CD14-positive monocyte (primary cell): ENCODE results near the gene COL4A4. TPM values are rescaled to one million over a fixed set of nuclear protein-coding genes. Genes with fewer than 3 reads are reported as not detected.

Experiments used
- DNase-seq, 3 donors: peaks; one replicate each; pipeline ENCODE4 v3.0.0-alpha.2; 2011 to 2022
- H2AFZ ChIP-seq: 2 replicates; pipeline ENCODE4 v1.6.0; 2012; ENCODE audit warnings: mild to moderate bottlenecking, low read depth, low read length, inconsistent platforms; ENCODE audit not compliant: insufficient read depth, poor library complexity, severe bottlenecking
- H3K27ac ChIP-seq, 2 donors: 1 replicate in 1 of 2; 2 replicates in 1 of 2; pipeline ENCODE4 v1.5.1; 2012 to 2013; ENCODE audit warnings: low read length in 2 of 2, control low read depth in 1 of 2, inconsistent platforms in 1 of 2, low read depth in 1 of 2, mild to moderate bottlenecking in 1 of 2
- H3K27me3 ChIP-seq, 2 donors: one replicate each; pipeline versions ENCODE4 v1.6.0 to v1.6.1; 2011 to 2013; ENCODE audit warnings: low read length in 2 of 2; ENCODE audit not compliant: control insufficient read depth in 2 of 2, insufficient read depth in 2 of 2
- H3K36me3 ChIP-seq, 2 donors: replicated peaks in 1 of 2; 1 replicate in 1 of 2; 2 replicates in 1 of 2; pipeline versions ENCODE4 v1.5.1 to v1.6.1; 2012 to 2013; ENCODE audit warnings: low read length in 2 of 2, control low read depth in 1 of 2, inconsistent platforms in 1 of 2, mild to moderate bottlenecking in 1 of 2; ENCODE audit not compliant: insufficient read depth in 2 of 2, control insufficient read depth in 1 of 2
- H3K4me1 ChIP-seq, 2 donors: 1 replicate in 1 of 2; 2 replicates in 1 of 2; pipeline versions ENCODE4 v1.5.1 to v1.6.1; 2012 to 2013; ENCODE audit warnings: low read length in 2 of 2, control low read depth in 1 of 2, inconsistent platforms in 1 of 2, mild to moderate bottlenecking in 1 of 2, moderate library complexity in 1 of 2; ENCODE audit not compliant: insufficient read depth in 2 of 2, control insufficient read depth in 1 of 2
- H3K4me2 ChIP-seq: replicated peaks from 2 replicates; pipeline ENCODE3; 2012; ENCODE audit warnings: low read length, moderate library complexity, mild to moderate bottlenecking; ENCODE audit not compliant: poor library complexity, severe bottlenecking; ENCODE audit errors: extremely low read depth
- H3K4me3 ChIP-seq, 3 experiments: fragments of 200-600 bp in 1 of 3; sonication (generic) in 1 of 3; replicated peaks in 1 of 3; 1 replicate in 2 of 3; 2 replicates in 1 of 3; pipeline ENCODE4 v1.5.1; 2011 to 2013; ENCODE audit warnings: low read length in 3 of 3, mild to moderate bottlenecking in 3 of 3, control low read depth in 2 of 3, low read depth in 2 of 3, inconsistent platforms in 1 of 3, moderate library complexity in 1 of 3
- H3K79me2 ChIP-seq: 2 replicates; pipeline ENCODE4 v1.6.0; 2012; ENCODE audit warnings: mild to moderate bottlenecking, control low read depth, inconsistent platforms, low read length, moderate library complexity; ENCODE audit not compliant: insufficient read depth
- H3K9ac ChIP-seq: 2 replicates; pipeline ENCODE4 v1.6.0; 2017; ENCODE audit warnings: low read length, mild to moderate bottlenecking; ENCODE audit not compliant: insufficient read depth, poor library complexity, severe bottlenecking
- H3K9me3 ChIP-seq, 2 donors: replicated peaks in 1 of 2; 1 replicate in 1 of 2; 2 replicates in 1 of 2; pipeline versions ENCODE4 v1.5.1 to v1.6.1; 2012 to 2013; ENCODE audit warnings: low read length in 2 of 2, control low read depth in 1 of 2; ENCODE audit not compliant: control insufficient read depth in 1 of 2, insufficient read depth in 1 of 2
- H4K20me1 ChIP-seq: 2 replicates; pipeline ENCODE4 v1.6.0; 2012; ENCODE audit warnings: mild to moderate bottlenecking, low read length, control low read depth, moderate library complexity; ENCODE audit not compliant: insufficient read depth
- H3K27ac Mint-ChIP-seq, 7 donors: one replicate each; pipeline ENCODE4 v1.8.0; 2020; ENCODE audit warnings: mild to moderate bottlenecking in 7 of 7, mixed read lengths in 7 of 7, moderate library complexity in 6 of 7, inconsistent platforms in 2 of 7
- H3K27me3 Mint-ChIP-seq, 3 donors: one replicate each; pipeline ENCODE4 v1.8.0; 2021 to 2022; ENCODE audit warnings: low read depth in 3 of 3, mild to moderate bottlenecking in 3 of 3, mixed read lengths in 3 of 3, moderate library complexity in 3 of 3, inconsistent platforms in 1 of 3
- H3K36me3 Mint-ChIP-seq, 2 donors: one replicate each; pipeline ENCODE4 v1.8.0; 2020; ENCODE audit warnings: mixed read lengths in 2 of 2, inconsistent platforms in 1 of 2, mild to moderate bottlenecking in 1 of 2
- H3K4me1 Mint-ChIP-seq: one replicate; pipeline ENCODE4 v1.8.0; 2020; ENCODE audit warnings: mild to moderate bottlenecking, mixed read lengths
- H3K4me3 Mint-ChIP-seq, 2 donors: one replicate each; pipeline ENCODE4 v1.8.0; 2020; ENCODE audit warnings: mild to moderate bottlenecking in 2 of 2, mixed read lengths in 2 of 2, moderate library complexity in 1 of 2
- H3K9me3 Mint-ChIP-seq, 7 donors: one replicate each; pipeline ENCODE4 v1.8.0; 2020 to 2022; ENCODE audit warnings: mixed read lengths in 7 of 7, mild to moderate bottlenecking in 6 of 7, moderate library complexity in 6 of 7, inconsistent platforms in 2 of 7
- WGBS: methylation state at CpG from one replicate; pipeline ENCODE4 v1.1.5; 2013; ENCODE audit warnings: missing lambda C conversion rate; ENCODE audit not compliant: insufficient coverage; 5-methylcytosine and 5-hydroxymethylcytosine counted together
- intact Hi-C, 2 donors: fragments of 100-400 bp; cut with micrococcal nuclease; formaldehyde crosslinking; loops; one replicate each; pipeline versions ENCODE4 v1.15.0 to v1.15.1; 2023
- polyA plus RNA-seq, 3 donors: library from polyadenylated mRNA; depleted of rRNA in 1 of 3; unstranded in 2 of 3; stranded (reverse) in 1 of 3; fragments of 300-500 nt in 2 of 3; fragments of >200 nt in 1 of 3; fragmentation: Illumina TruSeq in 2 of 3; gene quantifications; 1 replicate in 2 of 3; 2 replicates in 1 of 3; pipeline ENCODE4 v1.2.3, GENCODE V29; 2012 to 2021
- TF ChIP-seq, protein P1 (sequence below): fragments of 200-600 bp; IDR thresholded peaks from one replicate; pipeline ENCODE4 v1.8.0; 2022; ENCODE audit warnings: antibody characterized with exemption, mild to moderate bottlenecking

The COL4A4 gene
- polyA plus RNA-seq, 3 donors, result 0.03 TPM; not detected in 2

DNA sequence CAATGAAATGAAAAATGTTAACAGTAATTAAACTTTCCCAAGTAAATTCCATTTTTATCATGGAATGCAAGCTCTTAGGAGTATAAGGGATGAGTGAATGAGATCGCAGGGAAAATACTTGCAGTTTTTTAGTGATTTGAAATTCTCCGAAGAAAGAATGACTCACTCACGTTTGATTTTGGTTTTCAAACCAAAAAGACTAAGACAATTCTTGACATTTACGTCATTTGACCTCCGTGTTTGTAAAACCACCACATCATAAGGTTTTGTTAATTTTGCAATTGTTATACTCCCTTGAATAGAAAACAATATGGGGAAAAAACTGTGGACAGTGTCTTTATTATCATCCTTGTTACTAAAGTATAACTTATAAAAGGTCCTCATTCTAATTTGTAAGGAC, 29.4 kb downstream of the COL4A4 start:
- H3K9ac ChIP-seq, result no peak overlapping the region
- TF ChIP-seq, protein P1, sequence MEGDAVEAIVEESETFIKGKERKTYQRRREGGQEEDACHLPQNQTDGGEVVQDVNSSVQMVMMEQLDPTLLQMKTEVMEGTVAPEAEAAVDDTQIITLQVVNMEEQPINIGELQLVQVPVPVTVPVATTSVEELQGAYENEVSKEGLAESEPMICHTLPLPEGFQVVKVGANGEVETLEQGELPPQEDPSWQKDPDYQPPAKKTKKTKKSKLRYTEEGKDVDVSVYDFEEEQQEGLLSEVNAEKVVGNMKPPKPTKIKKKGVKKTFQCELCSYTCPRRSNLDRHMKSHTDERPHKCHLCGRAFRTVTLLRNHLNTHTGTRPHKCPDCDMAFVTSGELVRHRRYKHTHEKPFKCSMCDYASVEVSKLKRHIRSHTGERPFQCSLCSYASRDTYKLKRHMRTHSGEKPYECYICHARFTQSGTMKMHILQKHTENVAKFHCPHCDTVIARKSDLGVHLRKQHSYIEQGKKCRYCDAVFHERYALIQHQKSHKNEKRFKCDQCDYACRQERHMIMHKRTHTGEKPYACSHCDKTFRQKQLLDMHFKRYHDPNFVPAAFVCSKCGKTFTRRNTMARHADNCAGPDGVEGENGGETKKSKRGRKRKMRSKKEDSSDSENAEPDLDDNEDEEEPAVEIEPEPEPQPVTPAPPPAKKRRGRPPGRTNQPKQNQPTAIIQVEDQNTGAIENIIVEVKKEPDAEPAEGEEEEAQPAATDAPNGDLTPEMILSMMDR, result no peak
- 90% methylated on average over 2 of the region's 5 CpGs for WGBS
- no peak overlapping the region for H3K4me2 ChIP-seq
- Mint-ChIP-seq H3K36me3 (no peaks in the 10 kb centered on the region), H3K4me1 (no peaks in the 10 kb centered on the region), H3K27ac (no peak overlapping the region), H3K27me3 (peaks cover 2 to 16% (median 6%) of the 10 kb centered on the region in 3 donors), H3K4me3 (no peak overlapping the region), H3K9me3 (peaks cover 0 to 1% (median 0%) of the 10 kb centered on the region in 7 donors)
- H4K20me1 ChIP-seq, result no peaks in the 10 kb centered on the region
- no peak overlapping the region for H2AFZ ChIP-seq
- no peaks in the 10 kb centered on the region for H3K27me3 ChIP-seq
- no peak overlapping the region for H3K4me3 ChIP-seq
- H3K79me2 ChIP-seq, result no peaks in the 10 kb centered on the region
- no peaks in the 10 kb centered on the region for H3K4me1 ChIP-seq
- DNase-seq, result no peak
- H3K36me3 ChIP-seq, result no peaks in the 10 kb centered on the region
- H3K9me3 ChIP-seq, result no peaks in the 10 kb centered on the region
- no peak overlapping the region for H3K27ac ChIP-seq
- intact Hi-C loops, result no loop called here

DNA sequence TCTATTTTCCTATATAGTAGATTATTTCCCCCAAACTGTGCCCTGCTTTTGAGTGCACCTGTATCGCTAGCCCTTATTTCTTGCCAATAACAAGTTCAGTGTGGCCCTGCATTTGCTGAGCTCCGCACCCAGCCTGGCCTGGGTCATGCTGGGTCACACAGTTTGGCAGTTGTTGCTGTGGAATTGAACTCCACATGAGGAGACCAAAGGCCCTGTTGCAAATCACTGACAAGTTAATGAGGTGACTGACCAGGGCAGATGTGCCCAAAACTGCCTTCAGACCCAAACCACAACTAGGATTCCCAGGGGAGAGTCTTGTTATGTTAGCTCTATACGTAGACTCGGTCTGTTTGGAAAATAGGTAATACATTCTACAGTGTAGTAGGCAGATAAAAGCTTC, 31.0 kb downstream of the COL4A4 start:
- Mint-ChIP-seq H3K27ac (no peak overlapping the region), H3K4me1 (no peaks in the 10 kb centered on the region), H3K36me3 (no peaks in the 10 kb centered on the region), H3K9me3 (peaks cover 0 to 1% (median 0%) of the 10 kb centered on the region in 7 donors), H3K27me3 (peaks cover 4 to 19% (median 7%) of the 10 kb centered on the region in 3 donors), H3K4me3 (no peak overlapping the region)
- TF ChIP-seq, protein P1, result no peak
- Histone ChIP-seq H3K9me3 (no peaks in the 10 kb centered on the region), H3K27ac (no peak overlapping the region), H3K36me3 (no peaks in the 10 kb centered on the region), H3K9ac (no peak overlapping the region), H3K4me2 (no peak overlapping the region), H3K79me2 (no peaks in the 10 kb centered on the region), H3K4me1 (no peaks in the 10 kb centered on the region), H2AFZ (no peak overlapping the region), H4K20me1 (no peaks in the 10 kb centered on the region), H3K4me3 (no peak overlapping the region), H3K27me3 (no peaks in the 10 kb centered on the region)
- intact Hi-C loops, result no loop called here
- WGBS, result 50% methylated on average over 2 of the region's 4 CpGs
- no peak for DNase-seq
